Mesothelial cell of epicardium (in vitro differentiated cells): ENCODE data around the gene CSPG4. TPM values are rescaled to one million over a fixed set of nuclear protein-coding genes. Genes with fewer than 3 reads are reported as not detected.
"Not testable (repeated sequence)": the region's sequence is repeated elsewhere in the genome, so short reads cannot be mapped to it uniquely, and the experiment has no call there.

Source experiments
- DNase-seq, 2 experiments: peaks; one replicate each; pipeline ENCODE4 v3.0.0; 2021; ENCODE audit warnings: low spot score in 2 of 2; ENCODE audit not compliant: unreplicated experiment in 2 of 2
- H3K27ac Mint-ChIP-seq: 2 replicates; pipeline ENCODE4 v1.8.0; 2021; ENCODE audit warnings: mixed read lengths
- H3K27me3 Mint-ChIP-seq: 2 replicates; pipeline ENCODE4 v1.8.0; 2021; ENCODE audit warnings: low read depth, mixed read lengths
- H3K36me3 Mint-ChIP-seq: 2 replicates; pipeline ENCODE4 v1.8.0; 2021; ENCODE audit warnings: mixed read lengths
- H3K4me1 Mint-ChIP-seq: 2 replicates; pipeline ENCODE4 v1.8.0; 2021; ENCODE audit warnings: mixed read lengths
- H3K4me3 Mint-ChIP-seq: 2 replicates; pipeline ENCODE4 v1.8.0; 2021; ENCODE audit warnings: mild to moderate bottlenecking, moderate library complexity, mixed read lengths
- H3K9me3 Mint-ChIP-seq: 2 replicates; pipeline ENCODE4 v1.8.0; 2021; ENCODE audit warnings: mixed read lengths
- total RNA-seq: library from RNA; stranded (reverse); gene quantifications from 3 replicates; pipeline ENCODE4 v1.2.1, GENCODE V29; 2021
- TF ChIP-seq, protein P1 (sequence below): fragments of 200-600 bp; sonication (generic); IDR thresholded peaks from one replicate; pipeline ENCODE4 v1.5.0; 2021; ENCODE audit warnings: antibody characterized with exemption; ENCODE audit not compliant: unreplicated experiment

The CSPG4 gene
- total RNA-seq, 1 donor from 2014 or later = 11.4 TPM

DNA sequence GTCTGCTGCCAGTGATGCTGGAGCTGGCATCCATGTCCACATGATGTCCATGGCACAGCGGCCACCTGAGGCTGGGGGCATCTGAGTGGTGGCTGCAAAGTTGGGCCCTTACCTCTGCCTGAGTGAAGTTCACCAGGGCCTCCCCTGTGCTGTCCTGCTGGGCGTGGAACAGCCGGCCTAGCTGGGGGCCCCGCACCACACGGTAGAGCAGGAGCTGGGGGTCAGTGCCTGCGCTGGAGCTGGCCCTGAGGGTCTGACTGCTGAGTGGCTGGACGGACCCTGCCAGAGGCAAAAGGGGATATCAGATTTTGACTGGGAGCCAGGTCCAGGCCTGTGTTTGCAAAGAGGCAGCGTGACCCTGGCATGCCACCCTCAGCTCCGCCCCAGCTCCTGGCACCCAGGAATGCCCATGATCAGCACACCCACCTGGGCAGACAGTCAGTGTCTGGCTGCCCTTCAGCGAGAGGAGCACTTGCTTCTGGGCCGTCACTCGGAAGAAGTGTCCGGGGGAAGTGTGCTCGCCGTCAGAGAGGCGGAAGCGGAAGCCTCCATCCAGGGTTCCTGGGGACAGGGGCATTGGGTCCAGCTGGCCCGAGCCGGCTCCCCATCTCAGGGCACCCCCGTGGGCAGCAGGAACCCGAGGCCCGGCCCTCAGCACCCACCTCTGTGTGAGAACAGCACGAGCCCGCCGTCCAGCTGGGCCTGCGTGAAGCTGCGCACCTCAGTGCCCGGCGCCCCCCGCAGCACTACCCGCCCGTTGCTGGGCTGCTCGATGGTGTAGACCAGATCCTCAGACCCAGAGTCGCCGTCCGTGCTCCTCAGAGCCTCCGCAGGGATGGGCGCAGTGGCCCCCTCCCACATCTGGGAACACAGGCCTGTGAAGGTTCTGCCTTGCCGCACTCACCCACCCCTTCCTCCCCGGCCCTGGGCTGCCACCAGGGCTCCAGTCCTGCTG lies 30.2 kb downstream of the CSPG4 start:
- no peak overlapping the region for H3K4me3 Mint-ChIP-seq
- H3K4me1 Mint-ChIP-seq = no peaks in the 10 kb centered on the region
- H3K36me3 Mint-ChIP-seq = no peaks in the 10 kb centered on the region
- TF ChIP-seq, protein P1, sequence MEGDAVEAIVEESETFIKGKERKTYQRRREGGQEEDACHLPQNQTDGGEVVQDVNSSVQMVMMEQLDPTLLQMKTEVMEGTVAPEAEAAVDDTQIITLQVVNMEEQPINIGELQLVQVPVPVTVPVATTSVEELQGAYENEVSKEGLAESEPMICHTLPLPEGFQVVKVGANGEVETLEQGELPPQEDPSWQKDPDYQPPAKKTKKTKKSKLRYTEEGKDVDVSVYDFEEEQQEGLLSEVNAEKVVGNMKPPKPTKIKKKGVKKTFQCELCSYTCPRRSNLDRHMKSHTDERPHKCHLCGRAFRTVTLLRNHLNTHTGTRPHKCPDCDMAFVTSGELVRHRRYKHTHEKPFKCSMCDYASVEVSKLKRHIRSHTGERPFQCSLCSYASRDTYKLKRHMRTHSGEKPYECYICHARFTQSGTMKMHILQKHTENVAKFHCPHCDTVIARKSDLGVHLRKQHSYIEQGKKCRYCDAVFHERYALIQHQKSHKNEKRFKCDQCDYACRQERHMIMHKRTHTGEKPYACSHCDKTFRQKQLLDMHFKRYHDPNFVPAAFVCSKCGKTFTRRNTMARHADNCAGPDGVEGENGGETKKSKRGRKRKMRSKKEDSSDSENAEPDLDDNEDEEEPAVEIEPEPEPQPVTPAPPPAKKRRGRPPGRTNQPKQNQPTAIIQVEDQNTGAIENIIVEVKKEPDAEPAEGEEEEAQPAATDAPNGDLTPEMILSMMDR = no peak
- H3K27ac Mint-ChIP-seq = no peak overlapping the region
- H3K27me3 Mint-ChIP-seq = no peaks in the 10 kb centered on the region
- H3K9me3 Mint-ChIP-seq = no peaks in the 10 kb centered on the region
- DNase-seq = no peak

DNA sequence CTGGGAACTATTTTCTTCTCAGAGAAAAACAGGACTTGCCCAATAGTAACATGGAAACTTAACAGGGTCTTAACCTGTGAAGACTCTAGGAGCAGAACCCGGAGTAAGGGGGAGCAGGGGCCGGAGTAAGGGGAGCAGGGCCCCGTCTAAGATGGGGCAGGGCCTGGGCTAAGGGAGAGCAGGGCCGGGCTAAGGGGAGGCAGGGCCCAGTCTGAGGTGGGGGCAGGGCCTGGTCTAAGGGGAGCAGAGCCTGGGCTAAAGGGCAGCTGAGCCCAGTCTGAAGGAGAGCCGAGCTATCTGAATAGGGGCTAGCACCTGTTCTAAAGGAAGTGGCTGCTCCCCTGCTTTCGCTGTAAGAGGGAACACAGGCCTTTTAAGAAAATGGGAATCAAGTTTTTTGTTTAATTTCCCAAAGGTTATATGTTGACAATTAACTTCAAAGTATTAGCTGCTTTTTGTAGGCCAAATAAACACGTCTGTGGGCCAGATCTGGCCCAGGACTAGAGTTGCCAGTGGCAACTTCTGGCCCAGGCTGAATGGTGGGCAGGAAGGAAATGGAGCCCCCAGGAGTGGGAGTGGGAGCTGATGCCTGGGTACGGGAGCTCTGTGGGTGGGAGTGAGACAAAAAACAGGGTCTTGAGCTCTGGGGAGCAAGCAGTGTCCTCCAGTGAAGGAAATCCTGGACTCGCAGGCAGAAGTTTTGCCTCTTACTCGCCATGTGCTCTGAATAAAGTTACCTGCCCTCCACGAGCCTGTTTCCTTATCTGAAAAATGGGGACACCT lies 32.5 kb downstream of the CSPG4 start:
- H3K4me3 Mint-ChIP-seq = no peak overlapping the region
- no peaks in the 10 kb centered on the region for H3K9me3 Mint-ChIP-seq
- H3K27ac Mint-ChIP-seq = no peak overlapping the region
- TF ChIP-seq, protein P1 = no peak
- H3K4me1 Mint-ChIP-seq = no peaks in the 10 kb centered on the region
- no peak for DNase-seq
- H3K27me3 Mint-ChIP-seq = no peaks in the 10 kb centered on the region
- H3K36me3 Mint-ChIP-seq = no peaks in the 10 kb centered on the region

DNA sequence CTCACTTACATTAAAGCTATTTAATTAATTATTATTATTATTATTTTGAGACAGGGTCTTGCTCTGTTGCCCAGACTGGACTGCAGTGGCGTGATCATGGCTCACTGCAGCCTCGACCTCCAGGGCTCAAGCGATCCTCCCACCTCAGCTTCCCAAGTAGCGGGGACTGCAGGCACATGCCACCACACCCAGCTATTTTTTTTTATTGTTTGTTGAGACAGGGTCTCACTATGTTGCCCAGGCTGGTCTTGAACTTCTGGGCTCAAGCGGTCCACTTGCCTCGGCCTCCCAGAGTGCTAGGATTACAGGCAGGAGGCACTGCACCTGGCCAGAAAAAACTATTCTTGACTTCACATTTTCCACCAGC lies 34.3 kb downstream of the CSPG4 start:
- H3K9me3 Mint-ChIP-seq, H3K27ac Mint-ChIP-seq, H3K27me3 Mint-ChIP-seq, DNase-seq, H3K4me3 Mint-ChIP-seq, H3K4me1 Mint-ChIP-seq, H3K36me3 Mint-ChIP-seq: not testable (repeated sequence)

DNA sequence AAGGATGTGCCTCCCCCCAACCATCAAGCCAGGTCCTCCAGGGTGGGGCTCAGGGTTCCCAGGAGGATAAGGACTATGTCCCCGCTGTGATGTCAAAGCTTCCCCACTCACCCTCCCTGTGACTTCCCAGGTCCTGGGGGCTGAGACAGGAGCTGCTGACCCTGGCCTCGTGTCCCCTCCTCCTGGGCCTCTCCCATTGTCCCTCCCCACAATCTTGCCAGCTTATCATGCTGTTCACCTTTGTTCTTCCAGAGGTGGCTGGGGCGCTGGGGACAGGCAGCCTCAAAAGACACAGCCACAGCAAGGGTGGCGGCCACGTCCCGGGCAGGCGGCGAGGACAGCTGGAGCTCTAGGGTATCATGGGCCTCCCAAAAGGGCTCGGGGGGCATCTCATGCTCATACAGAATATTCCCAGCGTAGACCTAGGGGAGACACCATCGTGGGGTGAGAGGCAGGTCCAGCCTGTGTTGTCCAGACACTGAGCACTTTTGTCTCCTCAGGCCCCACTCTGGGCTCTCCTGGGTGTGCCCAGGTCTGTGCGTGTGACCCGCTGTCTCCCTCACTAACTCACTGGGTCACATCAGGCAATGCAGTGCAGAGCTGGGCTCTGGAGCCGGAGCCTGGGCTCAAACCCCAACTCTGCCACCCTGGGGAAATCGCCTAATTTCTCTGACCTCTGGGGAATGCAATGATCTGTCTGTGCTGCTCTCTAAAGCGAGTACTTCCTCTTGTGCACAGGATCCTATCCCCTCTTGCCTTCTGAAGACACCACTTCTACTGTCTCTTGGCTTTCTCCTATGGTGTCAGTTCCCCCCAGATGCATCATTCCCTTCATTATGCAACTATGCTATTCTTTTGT lies 35.0 kb downstream of the CSPG4 start:
- DNase-seq = no peak
- Mint-ChIP-seq H3K36me3 (no peaks in the 10 kb centered on the region), H3K27ac (no peak overlapping the region), H3K9me3 (no peaks in the 10 kb centered on the region), H3K27me3 (no peaks in the 10 kb centered on the region), H3K4me3 (no peak overlapping the region), H3K4me1 (peaks cover 13% of the 10 kb centered on the region)
- TF ChIP-seq, protein P1 = no peak

DNA sequence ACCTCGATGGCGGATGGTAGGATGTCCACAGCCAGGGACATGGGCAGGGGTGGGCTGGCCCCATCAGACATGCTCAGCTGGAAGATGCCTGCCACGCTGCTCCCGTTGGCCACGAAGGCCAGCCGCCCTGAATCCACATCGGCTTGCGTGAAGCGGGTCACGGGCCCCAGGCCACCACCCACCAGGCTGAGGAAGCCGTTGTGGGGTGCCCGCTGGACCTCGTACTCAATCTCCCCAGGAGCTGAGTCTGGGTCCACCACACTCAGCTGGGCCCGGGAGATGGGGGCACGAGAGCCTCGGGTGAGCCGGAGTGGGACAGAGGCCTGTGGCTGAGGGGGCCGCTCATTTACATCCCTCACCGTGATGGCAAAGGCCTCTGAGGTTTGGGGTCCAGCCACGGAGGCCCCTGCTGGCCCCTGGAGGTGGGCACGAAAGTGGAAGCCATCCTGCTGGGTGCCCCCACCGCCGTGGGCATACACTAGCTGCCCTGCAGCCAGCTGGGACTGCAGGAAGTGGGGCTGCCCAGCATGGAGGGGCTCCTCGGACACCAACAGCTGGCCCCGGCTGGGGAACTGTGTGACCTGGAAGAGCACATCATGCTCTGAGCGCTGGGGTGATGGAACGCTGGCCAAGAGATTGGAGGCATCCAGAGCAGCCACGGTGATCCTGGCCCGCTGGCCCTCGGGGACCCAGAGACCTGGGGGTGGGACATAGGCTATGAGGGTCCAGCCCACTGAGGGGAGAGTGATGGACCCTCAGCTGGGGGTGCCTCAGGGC lies 35.8 kb downstream of the CSPG4 start:
- Mint-ChIP-seq H3K4me1 (peaks cover 21% of the 10 kb centered on the region), H3K36me3 (no peaks in the 10 kb centered on the region), H3K27ac (no peak overlapping the region), H3K27me3 (no peaks in the 10 kb centered on the region), H3K9me3 (no peaks in the 10 kb centered on the region), H3K4me3 (no peak overlapping the region)
- TF ChIP-seq, protein P1 = no peak
- DNase-seq = no peak
